GM23338 (cell line): Measurements from ENCODE around the gene SUB1.
"Not testable (repeated sequence)": the region's sequence is repeated elsewhere in the genome, so short reads cannot be mapped to it uniquely, and the experiment has no call there.

ENCODE experiments used
- CTCF ChIP-seq, 2 experiments: fragments of 200-600 bp in 1 of 2; sonication (generic) in 1 of 2; conservative IDR thresholded peaks; 2 replicates each; pipeline versions ENCODE4 v1.5.1 to v1.6.1; 2016 to 2017; ENCODE audit warnings: antibody characterized with exemption in 2 of 2, low read depth in 2 of 2, mild to moderate bottlenecking in 2 of 2, moderate library complexity in 1 of 2
- EZH2 ChIP-seq: fragments of 200-600 bp; sonication (generic); IDR thresholded peaks from one replicate; pipeline ENCODE4 v1.8.0; 2017; ENCODE audit warnings: antibody characterized with exemption, mild to moderate bottlenecking, low read depth; ENCODE audit not compliant: unreplicated experiment
- STAT1 ChIP-seq: IDR thresholded peaks from one replicate; pipeline ENCODE4 v1.6.1; 2016; ENCODE audit warnings: antibody characterized with exemption; ENCODE audit not compliant: unreplicated experiment

GRCh38 chr5:32554181-32554780, 31.1 kb upstream of the SUB1 start:
- not testable (repeated sequence) for TF ChIP-seq CTCF (conservative IDR thresholded peaks at IDR 0.05; ENCODE audit: low read depth in 2 of 2); STAT1; EZH2
